IMR-90 (cell line): Measurements from ENCODE around the gene TCF25. TPM values are rescaled to one million over a fixed set of nuclear protein-coding genes. Genes with fewer than 3 reads are reported as not detected.

Source experiments
- ATAC-seq: fragments of 200-7000 bp; cut with Tn5 transposase; 2 replicates; pipeline ENCODE4 v1.9.1; 2020; ENCODE audit warnings: low read depth, mild to moderate bottlenecking, moderate library complexity
- BruUV-seq: library from RNA; stranded (reverse); fragments of 400-500 nt; replicated peaks from 2 replicates; lab custom pipeline; 2021; lab: Mats Ljungman, UMichigan
- CTCF ChIA-PET: fragments of 300-600 bp; formaldehyde crosslinking; extraction: SDS; loops from one replicate; lab custom pipeline; 2021; ENCODE audit warnings: antibody characterized with exemption; lab: Yijun Ruan, JAX
- POLR2A ChIA-PET: fragments of 300-600 bp; sonication (Branson Sonifier 250); formaldehyde crosslinking; loops from one replicate; lab custom pipeline; 2022; ENCODE audit warnings: antibody characterized with exemption; ENCODE audit not compliant: unreplicated experiment; lab: Charles Lee
- DNase-seq: peaks from one replicate; pipeline ENCODE4 v3.0.0; 2013
- H2AFZ ChIP-seq: replicated peaks from 2 replicates; pipeline ENCODE3; 2013; ENCODE audit warnings: low read length, mild to moderate bottlenecking; ENCODE audit not compliant: poor library complexity
- H2AK5ac ChIP-seq: 2 replicates; pipeline ENCODE4 v1.6.1; 2013; ENCODE audit warnings: low read depth, low read length, inconsistent platforms
- H2AK9ac ChIP-seq: replicated peaks from 2 replicates; pipeline ENCODE3; 2013; ENCODE audit warnings: mild to moderate bottlenecking, low read depth, low read length, moderate library complexity; ENCODE audit not compliant: poor library complexity
- H2BK120ac ChIP-seq: 2 replicates; pipeline ENCODE4 v1.6.1; 2013; ENCODE audit warnings: low read depth, low read length, inconsistent platforms
- H2BK15ac ChIP-seq: 3 replicates; pipeline ENCODE4 v1.6.1; 2013; ENCODE audit warnings: low read depth, low read length, inconsistent platforms
- H2BK20ac ChIP-seq: 2 replicates; pipeline ENCODE4 v1.6.1; 2013; ENCODE audit warnings: low read depth, mild to moderate bottlenecking, inconsistent platforms, low read length, moderate library complexity
- H2BK5ac ChIP-seq: 2 replicates; pipeline ENCODE4 v1.6.1; 2013; ENCODE audit warnings: mild to moderate bottlenecking, low read depth, low read length, inconsistent platforms; ENCODE audit not compliant: poor library complexity, severe bottlenecking
- H3K14ac ChIP-seq: replicated peaks from 2 replicates; pipeline ENCODE4 v1.6.1; 2013; ENCODE audit warnings: low read depth, low read length, inconsistent platforms
- H3K18ac ChIP-seq: 2 replicates; pipeline ENCODE4 v1.6.1; 2013; ENCODE audit warnings: low read depth, low read length, control low read depth
- H3K23ac ChIP-seq: 2 replicates; pipeline ENCODE4 v1.6.1; 2013; ENCODE audit warnings: low read depth, low read length, inconsistent platforms
- H3K27ac ChIP-seq: 2 replicates; pipeline ENCODE4 v1.5.1; 2013; ENCODE audit warnings: mild to moderate bottlenecking, control low read depth, low read length; ENCODE audit not compliant: insufficient read depth
- H3K27me3 ChIP-seq: 2 replicates; pipeline ENCODE4 v1.6.1; 2013; ENCODE audit warnings: low read length; ENCODE audit not compliant: control insufficient read depth, insufficient read depth
- H3K36me3 ChIP-seq: 2 replicates; pipeline ENCODE4 v1.6.1; 2013; ENCODE audit warnings: low read length, mixed read lengths; ENCODE audit not compliant: control insufficient read depth, insufficient read depth
- H3K4ac ChIP-seq: 2 replicates; pipeline ENCODE4 v1.6.1; 2013; ENCODE audit warnings: low read depth, low read length, inconsistent platforms
- H3K4me1 ChIP-seq: 2 replicates; pipeline ENCODE4 v1.6.1; 2013; ENCODE audit warnings: low read length, mixed read lengths; ENCODE audit not compliant: control insufficient read depth, insufficient read depth
- H3K4me2 ChIP-seq: 2 replicates; pipeline ENCODE4 v1.6.1; 2013; ENCODE audit warnings: low read depth, mild to moderate bottlenecking, control low read depth, low read length, moderate library complexity
- H3K4me3 ChIP-seq: 2 replicates; pipeline ENCODE4 v1.5.1; 2013; ENCODE audit warnings: low read depth, mild to moderate bottlenecking, control low read depth, low read length, moderate library complexity; ENCODE audit not compliant: insufficient read depth
- H3K56ac ChIP-seq: 2 replicates; pipeline ENCODE4 v1.6.1; 2013; ENCODE audit warnings: low read length, inconsistent platforms; ENCODE audit not compliant: insufficient read depth; ENCODE audit errors: extremely low read depth
- H3K79me1 ChIP-seq, 2 experiments: 2 replicates each; pipeline ENCODE4 v1.6.1; 2013; ENCODE audit warnings: low read length in 2 of 2, inconsistent platforms in 1 of 2, low read depth in 1 of 2
- H3K9ac ChIP-seq: 2 replicates; pipeline ENCODE4 v1.6.1; 2013; ENCODE audit warnings: low read depth, low read length, control low read depth
- H3K9me1 ChIP-seq: 2 replicates; pipeline ENCODE4 v1.6.1; 2013; ENCODE audit warnings: low read length, inconsistent platforms; ENCODE audit not compliant: insufficient read depth
- H3K9me3 ChIP-seq: 2 replicates; pipeline ENCODE4 v1.6.1; 2013; ENCODE audit warnings: low read length; ENCODE audit not compliant: control insufficient read depth, insufficient read depth
- H4K20me1 ChIP-seq: 2 replicates; pipeline ENCODE4 v1.6.1; 2013; ENCODE audit warnings: low read length, inconsistent platforms; ENCODE audit not compliant: insufficient read depth
- H4K5ac ChIP-seq: 2 replicates; pipeline ENCODE4 v1.6.1; 2013; ENCODE audit warnings: mild to moderate bottlenecking, low read depth, low read length, control low read depth
- H4K8ac ChIP-seq, 2 experiments: 2 replicates each; pipeline ENCODE4 v1.6.1; 2013; ENCODE audit warnings: low read depth in 2 of 2, low read length in 2 of 2, control low read depth in 1 of 2, inconsistent platforms in 1 of 2
- H4K91ac ChIP-seq: 2 replicates; pipeline ENCODE4 v1.6.1; 2013; ENCODE audit warnings: low read depth, low read length, inconsistent platforms; ENCODE audit not compliant: insufficient read depth
- BHLHE40 ChIP-seq: fragments of 150-350 bp; IDR thresholded peaks from 2 replicates; pipeline ENCODE4 v1.6.1; 2016; ENCODE audit warnings: mild to moderate bottlenecking, low read depth, low read length
- CEBPB ChIP-seq: IDR thresholded peaks from 2 replicates; pipeline ENCODE4 v1.6.1; 2012; ENCODE audit warnings: low read depth, low read length, improper control_type of control experiment
- CTCF ChIP-seq: conservative IDR thresholded peaks from 2 replicates; pipeline ENCODE4 v1.5.1; 2012; ENCODE audit warnings: mild to moderate bottlenecking, low read depth, low read length, improper control_type of control experiment
- FOS ChIP-seq: fragments of 150-350 bp; IDR thresholded peaks from 2 replicates; pipeline ENCODE4 v1.6.1; 2016; ENCODE audit warnings: low read depth, low read length
- MAFK ChIP-seq: IDR thresholded peaks from 2 replicates; pipeline ENCODE4 v1.6.1; 2012; ENCODE audit warnings: low read depth, low read length, improper control_type of control experiment
- MAZ ChIP-seq: IDR thresholded peaks from 2 replicates; pipeline ENCODE4 v1.6.1; 2012; ENCODE audit warnings: low read depth, mild to moderate bottlenecking, low read length, improper control_type of control experiment, moderate library complexity, borderline replicate concordance
- MXI1 ChIP-seq: IDR thresholded peaks from 2 replicates; pipeline ENCODE4 v1.6.1; 2012; ENCODE audit warnings: low read depth, mild to moderate bottlenecking, low read length, moderate library complexity, borderline replicate concordance
- NFE2L2 ChIP-seq: fragments of 150-350 bp; IDR thresholded peaks from 2 replicates; pipeline ENCODE4 v1.6.1; 2016; ENCODE audit warnings: low read depth, mild to moderate bottlenecking, low read length
- POLR2A ChIP-seq: IDR thresholded peaks from 2 replicates; pipeline ENCODE4 v1.6.1; 2012; ENCODE audit warnings: mild to moderate bottlenecking, low read depth, low read length
- RFX5 ChIP-seq: IDR thresholded peaks from 2 replicates; pipeline ENCODE4 v1.8.0; 2012; ENCODE audit warnings: low read depth, mild to moderate bottlenecking, low read length, moderate library complexity
- SMC3 ChIP-seq: fragments of 150-350 bp; IDR thresholded peaks from 2 replicates; pipeline ENCODE4 v1.6.1; 2016; ENCODE audit warnings: low read depth, mild to moderate bottlenecking, antibody characterized with exemption, low read length, moderate library complexity
- WGBS, 2 experiments: methylation state at CpG; one replicate each; pipeline versions ENCODE4 v1.1.5 to v1.1.7; 2013; ENCODE audit warnings: missing lambda C conversion rate in 2 of 2; ENCODE audit not compliant: insufficient read length in 1 of 2; ENCODE audit errors: extremely low coverage in 2 of 2; 5-methylcytosine and 5-hydroxymethylcytosine counted together
- dilution Hi-C: fragments of 300-500 bp; cut with HindIII; formaldehyde crosslinking; loops from one replicate; pipeline ENCODE4 v1.14.3; 2018; ENCODE audit warnings: low sequenced_read_pairs; ENCODE audit not compliant: unreplicated experiment
- in situ Hi-C: fragments of 300-500 bp; cut with MboI; formaldehyde crosslinking; loops from 3 replicates; pipeline ENCODE4 v1.14.3; 2019; ENCODE audit warnings: low sequenced_read_pairs, inconsistent platforms, mixed read lengths
- intact Hi-C: fragments of 100-400 bp; cut with micrococcal nuclease; formaldehyde crosslinking; loops from 2 replicates; pipeline ENCODE4 v1.10.0; 2022
- polyA plus RNA-seq, 3 experiments: library from polyadenylated mRNA; depleted of rRNA; stranded (reverse); fragments of >200 nt; gene quantifications; 2 replicates each; pipeline ENCODE4 v1.2.3, GENCODE V29; 2012; ENCODE audit warnings: low replicate concordance in 1 of 3
- total RNA-seq: library from RNA; depleted of rRNA; stranded (reverse); fragments of >200 nt; gene quantifications from 2 replicates; pipeline ENCODE4 v1.2.3, GENCODE V29; 2012

TCF25 gene
- total and polyA plus RNA-seq, 2 of the 4 experiments (the other 2 are of a cell fraction): 127 to 184 TPM

- peak overlapping the region; percentile 100 for H4K91ac ChIP-seq
- ATAC-seq (peak; percentile 38), DNase-seq (peak; percentile 94)
- H3K4me2 ChIP-seq: peak overlapping the region; percentile 93
- peak overlapping the region; percentile 94 for H4K5ac ChIP-seq
- intact Hi-C loops (loop anchor here (10.0 kb wide), 1 partner anchor 103 kb away; no protein-coding TSS in a partner anchor), in situ Hi-C loops (no loop called here), dilution Hi-C loops (no loop called here)
- CTCF ChIA-PET: interaction anchor here (0.8 to 1.2 kb wide), 3 partner anchors 12 to 26 kb away, joined by 3 to 4 read pairs (median 3); no protein-coding TSS in a partner anchor
- H4K8ac ChIP-seq: peak overlapping the region; percentile 96 to 99
- H3K56ac ChIP-seq: peak overlapping the region; percentile 99
- H3K27ac ChIP-seq: peak overlapping the region; percentile 98
- peak overlapping the region; percentile 98 for H3K23ac ChIP-seq
- H3K18ac ChIP-seq: peak overlapping the region; percentile 96
- H2AFZ ChIP-seq: peak overlapping the region; percentile 93
- H2BK5ac ChIP-seq: peak overlapping the region; percentile 99
- H2BK120ac ChIP-seq: peak overlapping the region; percentile 98
- H3K27me3 ChIP-seq: no peaks in the 10 kb centered on the region
- no TSS peak for BruUV-seq
- H3K4ac ChIP-seq: peak overlapping the region; percentile 100
- H2BK15ac ChIP-seq: peak overlapping the region; percentile 92; the same call in 2 of the 3 replicates
- H3K9me3 ChIP-seq: no peaks in the 10 kb centered on the region
- H3K4me1 ChIP-seq: peaks cover 27% of the 10 kb centered on the region
- H3K9me1 ChIP-seq: peaks cover 20% of the 10 kb centered on the region
- peak overlapping the region; percentile 89 for H2BK20ac ChIP-seq
- POLR2A ChIA-PET: interaction anchor here (0.5 kb wide), 1 partner anchor 13 kb away, joined by 5 read pairs; no protein-coding TSS in a partner anchor
- H4K20me1 ChIP-seq: peaks cover 32% of the 10 kb centered on the region
- H3K79me1 ChIP-seq: peaks cover 0 to 69% of the 10 kb centered on the region in 2 experiments; a peak in 3 of 4 replicates
- peak overlapping the region; percentile 98 for H3K9ac ChIP-seq
- peak overlapping the region; percentile 100 for H2AK9ac ChIP-seq
- H2AK5ac ChIP-seq: peak overlapping the region; percentile 100
- no peak for TF ChIP-seq RFX5
- peak; percentile 34; the same call in 1 of the 2 replicates for TF ChIP-seq MAFK
- peak; percentile 9; the same call in 1 of the 2 replicates for TF ChIP-seq NFE2L2
- peak; percentile 60; the same call in 1 of the 2 replicates for TF ChIP-seq BHLHE40
- no peak for TF ChIP-seq CTCF
- no peak for TF ChIP-seq SMC3
- peak; percentile 62; the same call in 1 of the 2 replicates for TF ChIP-seq MXI1
- TF ChIP-seq MAZ: peak; percentile 79; the same call in 1 of the 2 replicates
- no peak for TF ChIP-seq CEBPB
- TF ChIP-seq POLR2A: peak; percentile 89
- TF ChIP-seq FOS: peak; percentile 82
- peak overlapping the region; percentile 83 for H3K4me3 ChIP-seq
- no peaks in the 10 kb centered on the region for H3K36me3 ChIP-seq
- peak overlapping the region; percentile 99 for H3K14ac ChIP-seq
- WGBS, 2 experiments: 0% methylated on average over 8 of the region's 22 CpGs; no CpG with 5 or more reads in 1 of the 2 experiments
These were observed 48.5 kb downstream of the TCF25 start for GRCh38 chr16:89921702-89922476.
